Astrocyte of the cerebellum (primary cell): ENCODE measurements around the gene CELA3A.

Experiments used
- DNase-seq: peaks from one replicate; pipeline ENCODE4 v3.0.0-alpha.2; 2011; ENCODE audit warnings: low read depth
- H3K4me3 ChIP-seq: 2 replicates; pipeline ENCODE4 v1.5.1; 2011; ENCODE audit warnings: mild to moderate bottlenecking, low read depth, low read length, moderate library complexity
- in situ Hi-C: cut with HindIII; loops from 2 replicates; pipeline ENCODE4 v1.10.0; 2017; ENCODE audit warnings: low sequenced_read_pairs
- TF ChIP-seq, protein P1 (sequence below): IDR thresholded peaks from 2 replicates; pipeline ENCODE4 v1.5.1; 2012; ENCODE audit warnings: low read length, low read depth, moderate library complexity, mild to moderate bottlenecking; ENCODE audit errors: missing control alignments

CELA3A gene

DNA sequence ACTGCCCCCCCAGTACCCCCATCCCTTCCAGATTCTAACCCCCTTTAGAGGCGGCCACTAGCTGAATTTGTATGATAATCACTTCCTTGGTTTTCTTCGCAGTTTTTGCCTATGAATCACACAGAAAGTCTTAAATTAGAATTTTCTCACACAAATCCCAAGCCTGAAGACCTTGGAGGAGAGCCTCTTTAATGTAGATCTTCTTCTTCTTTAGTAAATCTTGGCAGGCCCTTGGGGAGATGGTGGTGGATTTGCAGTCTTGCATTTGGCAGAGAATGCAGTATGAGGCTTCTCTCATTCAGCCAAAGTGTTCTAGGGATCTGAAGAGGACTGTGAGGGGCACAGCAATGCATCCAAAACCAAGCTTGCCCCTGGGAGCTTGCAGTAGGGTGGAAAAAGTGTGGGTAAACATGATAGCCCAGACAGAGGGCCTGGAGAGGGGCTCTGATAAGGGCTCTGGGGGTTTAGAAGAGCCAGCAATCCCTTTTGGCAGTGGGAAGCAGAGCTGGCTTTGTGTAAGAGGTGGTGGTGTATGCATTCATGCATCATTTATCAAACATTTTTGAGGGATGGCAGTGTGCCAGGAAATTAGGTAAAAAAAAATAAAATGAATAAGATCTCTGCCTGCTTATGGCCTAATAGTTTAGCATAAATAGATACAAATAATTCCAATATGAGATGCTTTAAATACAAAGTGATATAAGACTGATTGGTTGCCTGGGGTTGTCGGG is 43.4 kb downstream of the CELA3A start:
- in situ Hi-C loops: no loop called here
- DNase-seq: peak; percentile 86
- H3K4me3 ChIP-seq: no peak overlapping the region

DNA sequence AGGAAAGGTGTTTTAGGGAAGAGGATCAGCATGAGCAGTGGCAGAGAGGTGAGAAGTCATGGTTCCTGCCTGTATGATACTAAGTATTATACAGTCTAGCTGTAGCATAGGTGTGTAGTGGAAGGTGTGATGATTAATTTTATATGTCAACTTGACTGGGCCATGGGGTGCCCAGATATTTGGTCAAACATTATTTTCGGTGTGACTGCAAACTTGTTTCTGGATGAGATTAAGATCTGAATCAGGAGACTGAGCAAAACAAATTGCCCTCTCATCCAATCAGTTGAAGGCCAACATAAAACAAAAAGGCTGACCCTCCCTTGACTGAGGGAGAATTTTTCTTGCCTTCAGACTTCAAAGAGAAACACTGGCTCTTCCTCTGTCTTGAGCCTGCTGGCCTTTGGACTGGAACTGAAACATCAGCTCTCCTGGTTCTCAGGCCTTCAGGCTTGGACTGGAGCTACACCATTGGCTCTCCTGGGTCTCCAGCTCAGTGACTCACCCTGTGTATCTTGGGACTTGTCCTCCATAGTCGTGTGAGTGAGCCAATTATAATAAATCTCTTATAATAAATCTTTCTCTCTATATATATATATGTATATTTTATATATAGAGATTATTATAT is 44.3 kb downstream of the CELA3A start:
- DNase-seq: no peak
- H3K4me3 ChIP-seq: no peak overlapping the region
- in situ Hi-C loops: no loop called here
- TF ChIP-seq, protein P1, sequence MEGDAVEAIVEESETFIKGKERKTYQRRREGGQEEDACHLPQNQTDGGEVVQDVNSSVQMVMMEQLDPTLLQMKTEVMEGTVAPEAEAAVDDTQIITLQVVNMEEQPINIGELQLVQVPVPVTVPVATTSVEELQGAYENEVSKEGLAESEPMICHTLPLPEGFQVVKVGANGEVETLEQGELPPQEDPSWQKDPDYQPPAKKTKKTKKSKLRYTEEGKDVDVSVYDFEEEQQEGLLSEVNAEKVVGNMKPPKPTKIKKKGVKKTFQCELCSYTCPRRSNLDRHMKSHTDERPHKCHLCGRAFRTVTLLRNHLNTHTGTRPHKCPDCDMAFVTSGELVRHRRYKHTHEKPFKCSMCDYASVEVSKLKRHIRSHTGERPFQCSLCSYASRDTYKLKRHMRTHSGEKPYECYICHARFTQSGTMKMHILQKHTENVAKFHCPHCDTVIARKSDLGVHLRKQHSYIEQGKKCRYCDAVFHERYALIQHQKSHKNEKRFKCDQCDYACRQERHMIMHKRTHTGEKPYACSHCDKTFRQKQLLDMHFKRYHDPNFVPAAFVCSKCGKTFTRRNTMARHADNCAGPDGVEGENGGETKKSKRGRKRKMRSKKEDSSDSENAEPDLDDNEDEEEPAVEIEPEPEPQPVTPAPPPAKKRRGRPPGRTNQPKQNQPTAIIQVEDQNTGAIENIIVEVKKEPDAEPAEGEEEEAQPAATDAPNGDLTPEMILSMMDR: no peak

More for the DNA sequence above, 43.4 kb downstream of the CELA3A start:
- TF ChIP-seq, protein P1: no peak

DNA sequence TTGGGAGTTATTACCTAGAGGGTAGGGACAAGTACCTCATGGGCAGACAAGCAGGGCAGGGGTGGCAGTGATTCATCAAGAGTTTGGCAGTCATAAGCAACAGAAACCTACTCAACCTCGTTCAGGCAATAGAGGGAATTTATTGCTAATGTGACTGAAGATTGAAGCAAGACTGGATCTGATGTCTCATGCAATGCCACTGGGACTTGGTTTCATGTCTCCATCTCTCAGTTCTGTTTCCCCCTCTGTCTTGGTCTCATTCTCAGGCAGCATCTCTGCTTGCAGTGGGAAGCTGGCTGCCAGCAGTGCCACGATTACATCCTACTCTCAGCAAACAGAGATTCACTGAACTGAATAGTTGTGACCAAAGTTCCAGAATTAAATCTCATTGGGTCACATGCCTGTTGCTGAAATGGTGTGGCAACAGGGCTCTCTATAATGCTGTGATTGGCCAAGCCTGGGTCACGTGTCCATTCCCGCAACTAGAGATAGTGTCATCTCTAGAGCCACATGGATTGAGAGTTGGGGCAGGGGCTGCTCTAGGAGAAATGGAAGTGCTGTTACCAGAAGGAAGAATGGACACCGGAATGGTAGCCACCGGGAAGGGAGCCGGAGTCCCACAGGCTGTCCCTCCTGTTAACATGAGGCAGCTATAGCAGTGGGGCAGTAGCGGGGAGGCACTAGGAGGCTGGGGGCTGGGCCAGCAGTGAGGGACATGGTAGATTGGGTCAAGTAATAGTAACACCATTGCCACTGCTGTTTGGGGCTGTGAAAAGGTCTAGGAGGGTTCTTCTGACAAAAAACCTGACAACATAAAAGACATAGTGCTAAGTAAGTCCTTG is 47.1 kb downstream of the CELA3A start:
- in situ Hi-C loops: no loop called here
- H3K4me3 ChIP-seq: no peak overlapping the region
- TF ChIP-seq, protein P1: no peak
- no peak for DNase-seq

DNA sequence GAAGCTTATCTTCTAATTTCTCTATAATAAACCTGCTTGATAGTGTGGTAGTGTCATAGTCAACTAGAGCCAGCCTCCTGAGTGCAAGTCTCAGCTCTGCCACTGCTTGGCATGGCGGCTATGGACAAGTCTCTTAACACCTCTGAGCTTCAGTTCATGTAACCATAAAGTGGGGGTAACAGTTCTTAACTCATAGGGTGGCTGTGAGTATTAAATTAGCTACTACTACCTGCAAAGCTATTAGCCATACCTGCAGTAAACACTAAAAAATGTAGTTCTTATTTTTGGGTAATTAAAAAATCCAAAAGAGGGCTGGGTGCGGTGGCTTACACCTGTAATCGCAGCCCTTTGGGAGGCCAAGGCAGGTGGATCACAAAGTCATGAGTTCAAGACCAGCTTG is 48.9 kb downstream of the CELA3A start:
- no peak for DNase-seq
- in situ Hi-C loops: loop anchor here (5.0 kb wide), 1 partner anchor 62 kb away; no protein-coding TSS in a partner anchor

DNA sequence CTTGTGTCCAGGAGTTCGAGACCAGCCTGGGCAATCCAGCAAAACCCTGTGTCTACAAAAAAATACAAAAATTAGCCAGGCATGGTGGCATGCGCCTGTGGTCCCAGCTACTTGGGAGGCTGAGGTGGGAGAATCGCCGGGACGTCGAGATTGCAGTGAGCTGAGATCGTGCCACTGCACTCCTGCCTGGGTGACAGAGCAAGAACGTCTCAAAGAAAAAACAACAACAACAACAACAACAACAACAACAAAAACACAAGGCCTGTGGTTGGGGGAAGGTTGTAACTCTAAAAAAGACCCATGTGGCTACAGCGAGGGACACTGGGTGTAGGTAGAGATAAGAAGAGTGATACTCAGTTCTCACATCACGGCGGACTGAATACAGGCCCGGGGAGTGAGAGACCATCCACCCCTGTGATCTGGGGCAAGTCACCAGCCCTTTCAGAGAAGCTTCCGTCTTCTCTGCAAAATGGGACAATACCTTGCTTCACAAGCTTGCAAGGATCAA is 50.2 kb downstream of the CELA3A start:
- TF ChIP-seq, protein P1: no peak
- no peak overlapping the region for H3K4me3 ChIP-seq
- in situ Hi-C loops: loop anchor here (5.0 kb wide), 1 partner anchor 61 kb away; no protein-coding TSS in a partner anchor

More for the DNA sequence above, 48.9 kb downstream of the CELA3A start:
- no peak overlapping the region for H3K4me3 ChIP-seq
- TF ChIP-seq, protein P1: no peak

More for the DNA sequence above, 50.2 kb downstream of the CELA3A start:
- DNase-seq: no peak
